Subcutaneous abdominal adipose tissue (tissue), 5 donors: ENCODE results near the gene NUP133.

ENCODE experiments used
- H3K27ac ChIP-seq: one replicate; pipeline ENCODE4 v1.7.0; 2013; ENCODE audit warnings: low read depth, mild to moderate bottlenecking, inconsistent platforms, low read length, moderate library complexity
- H3K27me3 ChIP-seq, 5 donors: one replicate each; pipeline ENCODE4 v1.7.0; 2013; ENCODE audit warnings: low read length in 5 of 5, inconsistent platforms in 1 of 5; ENCODE audit not compliant: control insufficient read depth in 5 of 5, insufficient read depth in 4 of 5
- H3K36me3 ChIP-seq, 5 donors: one replicate each; pipeline ENCODE4 v1.7.0; 2013; ENCODE audit warnings: low read length in 5 of 5; ENCODE audit not compliant: control insufficient read depth in 5 of 5, insufficient read depth in 5 of 5
- H3K4me1 ChIP-seq, 5 donors: one replicate each; pipeline ENCODE4 v1.7.0; 2013; ENCODE audit warnings: low read length in 5 of 5, mild to moderate bottlenecking in 3 of 5, moderate library complexity in 1 of 5; ENCODE audit not compliant: control insufficient read depth in 5 of 5, insufficient read depth in 5 of 5
- H3K4me3 ChIP-seq, 5 donors: one replicate each; pipeline ENCODE4 v1.7.0; 2013; ENCODE audit warnings: low read length in 5 of 5, low read depth in 1 of 5
- H3K9ac ChIP-seq, 5 donors: one replicate each; pipeline ENCODE4 v1.7.0; 2013; ENCODE audit warnings: low read length in 5 of 5, mild to moderate bottlenecking in 4 of 5, moderate library complexity in 3 of 5
- H3K9me3 ChIP-seq, 5 donors: one replicate each; pipeline ENCODE4 v1.7.0; 2013; ENCODE audit warnings: low read length in 5 of 5; ENCODE audit not compliant: control insufficient read depth in 5 of 5
- donor health status: healthy.
- donor health status: healthy.
- donor health status: healthy.
- donor health status: healthy.
- donor health status: healthy.

The NUP133 gene

GRCh38 chr1:229507951-229508822 is at the start of gene NUP133:
Gene NUP133 (minus strand): TSS chr1:229508341. CDS start chr1:229508249, 92 bp downstream.
- Histone ChIP-seq H3K4me1 (peaks cover 10 to 25% (median 22%) of the 10 kb centered on the region in 5 donors), H3K9ac (peak within 1 kb of the TSS; percentile 97 to 99 (median 98)), H3K4me3 (peak within 1 kb of the TSS; percentile 89 to 99 (median 95)), H3K36me3 (peaks cover 0 to 7% (median 5%) of the 10 kb centered on the region in 5 donors), H3K27ac (peak within 1 kb of the TSS; percentile 95), H3K27me3 (no peaks in the 10 kb centered on the region), H3K9me3 (no peaks in the 10 kb centered on the region)

GRCh38 chr1:229557200-229557850 is 49.2 kb upstream of the NUP133 start:
- Histone ChIP-seq H3K9me3 (no peaks in the 10 kb centered on the region), H3K4me3 (peak overlapping the region; percentile 78 to 91 (median 83)), H3K9ac (peak overlapping the region; percentile 26 to 85 (median 76)), H3K27me3 (peaks cover 0 to 4% (median 0%) of the 10 kb centered on the region in 5 donors), H3K36me3 (no peaks in the 10 kb centered on the region), H3K4me1 (peaks cover 11 to 38% (median 35%) of the 10 kb centered on the region in 5 donors), H3K27ac (peak overlapping the region; percentile 81)

- Histone ChIP-seq H3K27ac (no peak overlapping the region), H3K27me3 (peaks cover 0 to 4% (median 0%) of the 10 kb centered on the region in 5 donors), H3K36me3 (no peaks in the 10 kb centered on the region), H3K4me3 (no peak overlapping the region), H3K9me3 (no peaks in the 10 kb centered on the region), H3K9ac (peak overlapping the region in 1 of 5 donors; percentile 26), H3K4me1 (peaks cover 11 to 55% (median 36%) of the 10 kb centered on the region in 5 donors)
Observed at GRCh38 chr1:229554886-229555621, 46.9 kb upstream of the NUP133 start.

GRCh38 chr1:229553621-229554130 is 45.5 kb upstream of the NUP133 start:
- Histone ChIP-seq H3K27ac (no peak overlapping the region), H3K9me3 (no peaks in the 10 kb centered on the region), H3K4me3 (no peak overlapping the region), H3K36me3 (peaks cover 0 to 7% (median 6%) of the 10 kb centered on the region in 5 donors), H3K27me3 (no peaks in the 10 kb centered on the region), H3K4me1 (peaks cover 9 to 50% (median 31%) of the 10 kb centered on the region in 5 donors), H3K9ac (no peak overlapping the region)

- Histone ChIP-seq H3K27me3 (no peaks in the 10 kb centered on the region), H3K36me3 (peaks cover 0 to 8% (median 7%) of the 10 kb centered on the region in 5 donors), H3K4me1 (peaks cover 9 to 48% (median 30%) of the 10 kb centered on the region in 5 donors), H3K27ac (no peak overlapping the region), H3K4me3 (no peak overlapping the region), H3K9ac (peak overlapping the region in 2 of 5 donors; percentile 40 to 41), H3K9me3 (no peaks in the 10 kb centered on the region)
Observed at GRCh38 chr1:229552732-229553131, 44.6 kb upstream of the NUP133 start.

GRCh38 chr1:229550812-229551567 is 42.8 kb upstream of the NUP133 start:
- peak overlapping the region; percentile 74 for H3K27ac ChIP-seq
- H3K4me1 ChIP-seq, result peaks cover 0 to 32% (median 13%) of the 10 kb centered on the region in 5 donors

GRCh38 chr1:229547542-229547941 is 39.4 kb upstream of the NUP133 start:
- H3K4me1 ChIP-seq, result peaks cover 0 to 19% (median 3%) of the 10 kb centered on the region in 5 donors
- H3K27me3 ChIP-seq, result no peaks in the 10 kb centered on the region
- H3K4me3 ChIP-seq, result no peak overlapping the region
- H3K9ac ChIP-seq, result no peak overlapping the region
- peaks cover 10 to 49% (median 33%) of the 10 kb centered on the region in 5 donors for H3K36me3 ChIP-seq
- H3K9me3 ChIP-seq, result no peaks in the 10 kb centered on the region
- H3K27ac ChIP-seq, result no peak overlapping the region

More at GRCh38 chr1:229550812-229551567, 42.8 kb upstream of the NUP133 start:
- Histone ChIP-seq H3K27me3 (no peaks in the 10 kb centered on the region), H3K9me3 (no peaks in the 10 kb centered on the region), H3K9ac (peak overlapping the region in 3 of 5 donors; percentile 35 to 50 (median 35)), H3K4me3 (no peak overlapping the region), H3K36me3 (peaks cover 0 to 19% (median 17%) of the 10 kb centered on the region in 5 donors)

- H3K4me1 ChIP-seq, result no peaks in the 10 kb centered on the region
- H3K9me3 ChIP-seq, result no peaks in the 10 kb centered on the region
- H3K27me3 ChIP-seq, result no peaks in the 10 kb centered on the region
- no peak overlapping the region for H3K9ac ChIP-seq
- no peak overlapping the region for H3K27ac ChIP-seq
- H3K4me3 ChIP-seq, result no peak overlapping the region
- H3K36me3 ChIP-seq, result peaks cover 21 to 69% (median 54%) of the 10 kb centered on the region in 5 donors
Observed at GRCh38 chr1:229544587-229544986, 36.4 kb upstream of the NUP133 start.
